GM12873 (cell line): ENCODE results near the gene PHTF1.

Experiments
- CTCF ChIP-seq: IDR thresholded peaks from 2 replicates; pipeline ENCODE4 v1.5.1; 2012; ENCODE audit warnings: low read depth, mild to moderate bottlenecking, moderate library complexity, low read length, control low read depth; ENCODE audit not compliant: insufficient read depth; ENCODE audit errors: missing control alignments

Gene PHTF1

GRCh38 chr1:113694910-113695309 is 64.4 kb downstream of the PHTF1 start:
- no peak for TF ChIP-seq CTCF

- TF ChIP-seq CTCF = no peak
Measured at GRCh38 chr1:113692824-113693431, 66.4 kb downstream of the PHTF1 start.

- TF ChIP-seq CTCF = no peak
Measured at GRCh38 chr1:113692342-113692741, 66.9 kb downstream of the PHTF1 start.

- no peak for TF ChIP-seq CTCF
Measured at GRCh38 chr1:113691184-113691583, 68.1 kb downstream of the PHTF1 start.

GRCh38 chr1:113686891-113687618 is 72.2 kb downstream of the PHTF1 start:
- no peak for TF ChIP-seq CTCF

GRCh38 chr1:113684153-113684541 is 75.1 kb downstream of the PHTF1 start:
- no peak for TF ChIP-seq CTCF

GRCh38 chr1:113683384-113684152 is 75.7 kb downstream of the PHTF1 start:
- TF ChIP-seq CTCF = no peak
